ENCODE results near the gene CD24.
"Not testable (repeated sequence)": the region's sequence is repeated elsewhere in the genome, so short reads cannot be mapped to it uniquely, and the experiment has no call there.

Gene CD24

DNA sequence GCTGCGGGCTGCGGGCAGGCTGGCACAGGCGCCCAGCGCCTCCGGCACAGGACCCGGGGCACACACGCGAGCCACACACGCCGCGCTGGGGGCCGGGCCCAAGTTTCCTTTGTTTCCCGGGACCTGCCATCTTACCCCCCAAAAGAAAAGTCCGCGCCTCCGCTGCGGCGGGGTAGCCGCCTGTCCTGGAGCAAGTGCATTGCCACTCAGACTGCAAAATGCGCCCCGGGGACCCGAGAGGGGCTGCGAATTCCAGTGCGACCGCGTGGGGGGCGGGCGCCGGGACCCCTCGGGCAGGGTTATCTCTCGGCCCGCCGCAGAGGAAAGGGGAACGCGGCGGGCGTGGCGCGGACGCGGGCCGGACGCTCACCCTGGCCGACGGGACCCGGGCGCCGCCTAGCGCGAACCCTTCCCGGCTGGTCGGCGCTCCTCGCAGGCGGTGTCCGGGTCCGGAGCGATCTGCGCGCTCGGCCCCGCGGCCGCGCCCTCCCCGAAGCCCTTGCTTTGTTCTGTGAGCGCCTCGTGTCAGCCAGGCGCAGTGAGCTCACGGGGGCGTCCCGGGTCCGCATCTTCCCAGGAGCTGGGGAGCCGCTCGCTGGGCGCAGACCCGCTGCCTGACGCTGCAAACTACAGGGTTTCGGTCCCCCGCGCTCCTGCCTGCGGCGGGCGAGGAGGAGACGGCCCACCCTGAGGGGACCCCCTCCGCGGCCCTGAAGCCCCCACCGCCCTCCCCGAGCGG is 639 bp upstream of the CD24 start:
- Histone ChIP-seq H3K27me3 (ENCODE audit: insufficient read depth, poor library complexity, severe bottlenecking) (peaks cover 26% of the 10 kb centered on the region), H3K4me3 (replicated peaks; ENCODE audit: insufficient read depth, low read length) (peak overlapping the region; percentile 70), H3K27ac (replicated peaks) (peak overlapping the region; percentile 74)
- DNase-seq (ENCODE audit: low read depth in 1 of 2, low spot score in 1 of 2), result peak in 1 of 2 experiments; percentile 47
- TF ChIP-seq POLR2AphosphoS5 (IDR thresholded peaks at IDR 0.05; ENCODE audit: low read depth) (no peak), SPI1 (IDR thresholded peaks at IDR 0.05; ENCODE audit: borderline replicate concordance, low read depth) (no peak), REST (IDR thresholded peaks at IDR 0.05; ENCODE audit: insufficient replicate concordance, low read depth) (no peak), GABPA (IDR thresholded peaks at IDR 0.05; ENCODE audit: low read depth) (no peak)
- TF ChIP-seq, protein P1, sequence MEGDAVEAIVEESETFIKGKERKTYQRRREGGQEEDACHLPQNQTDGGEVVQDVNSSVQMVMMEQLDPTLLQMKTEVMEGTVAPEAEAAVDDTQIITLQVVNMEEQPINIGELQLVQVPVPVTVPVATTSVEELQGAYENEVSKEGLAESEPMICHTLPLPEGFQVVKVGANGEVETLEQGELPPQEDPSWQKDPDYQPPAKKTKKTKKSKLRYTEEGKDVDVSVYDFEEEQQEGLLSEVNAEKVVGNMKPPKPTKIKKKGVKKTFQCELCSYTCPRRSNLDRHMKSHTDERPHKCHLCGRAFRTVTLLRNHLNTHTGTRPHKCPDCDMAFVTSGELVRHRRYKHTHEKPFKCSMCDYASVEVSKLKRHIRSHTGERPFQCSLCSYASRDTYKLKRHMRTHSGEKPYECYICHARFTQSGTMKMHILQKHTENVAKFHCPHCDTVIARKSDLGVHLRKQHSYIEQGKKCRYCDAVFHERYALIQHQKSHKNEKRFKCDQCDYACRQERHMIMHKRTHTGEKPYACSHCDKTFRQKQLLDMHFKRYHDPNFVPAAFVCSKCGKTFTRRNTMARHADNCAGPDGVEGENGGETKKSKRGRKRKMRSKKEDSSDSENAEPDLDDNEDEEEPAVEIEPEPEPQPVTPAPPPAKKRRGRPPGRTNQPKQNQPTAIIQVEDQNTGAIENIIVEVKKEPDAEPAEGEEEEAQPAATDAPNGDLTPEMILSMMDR (IDR thresholded peaks at IDR 0.05; ENCODE audit: insufficient read depth, low read length), result no peak

- H3K27me3 ChIP-seq (ENCODE audit: insufficient read depth, poor library complexity, severe bottlenecking), result peaks cover 26% of the 10 kb centered on the region
- peak overlapping the region; percentile 70 for H3K27ac ChIP-seq (replicated peaks)
- no peak for TF ChIP-seq REST (IDR thresholded peaks at IDR 0.05; ENCODE audit: insufficient replicate concordance, low read depth)
- DNase-seq (ENCODE audit: low read depth in 1 of 2, low spot score in 1 of 2), result no peak
- peak overlapping the region; percentile 40 for H3K4me3 ChIP-seq (replicated peaks; ENCODE audit: insufficient read depth, low read length)
These were observed 643 bp downstream of the CD24 start for GRCh38 chr6:106973836-106974335.

GRCh38 chr6:106973018-106973835 is 1.3 kb downstream of the CD24 start:
- no peak for DNase-seq (ENCODE audit: low read depth in 1 of 2, low spot score in 1 of 2)
- TF ChIP-seq SPI1 (IDR thresholded peaks at IDR 0.05; ENCODE audit: borderline replicate concordance, low read depth) (peak; percentile 26; the same call in 1 of the 2 replicates), POLR2AphosphoS5 (IDR thresholded peaks at IDR 0.05; ENCODE audit: low read depth) (no peak)
- peaks cover 26% of the 10 kb centered on the region for H3K27me3 ChIP-seq (ENCODE audit: insufficient read depth, poor library complexity, severe bottlenecking)
- H3K4me3 ChIP-seq (replicated peaks; ENCODE audit: insufficient read depth, low read length), result peak overlapping the region; percentile 40
- peak overlapping the region; percentile 70 for H3K27ac ChIP-seq (replicated peaks)

DNA sequence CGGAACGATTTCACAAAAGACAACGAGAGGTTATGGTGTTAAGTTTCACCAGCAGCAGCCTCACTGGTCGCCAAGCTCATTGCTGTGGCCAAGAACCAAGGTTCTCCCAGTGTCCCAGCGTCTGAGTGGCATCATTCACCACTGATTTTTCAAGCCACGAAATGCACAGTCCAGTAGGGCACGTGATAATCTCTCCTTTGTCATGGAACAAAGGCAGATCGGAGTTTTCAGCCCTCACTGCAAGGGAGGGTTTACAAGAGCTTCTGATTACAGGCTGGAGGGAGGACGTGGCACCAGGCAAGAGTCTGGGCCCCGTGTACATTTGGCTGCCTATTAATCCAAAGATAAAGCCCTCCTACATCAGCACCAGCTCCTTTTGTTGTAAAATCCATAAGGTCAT is 2.0 kb downstream of the CD24 start:
- TF ChIP-seq, protein P1 (IDR thresholded peaks at IDR 0.05; ENCODE audit: insufficient read depth, low read length), result no peak
- TF ChIP-seq GABPA (IDR thresholded peaks at IDR 0.05; ENCODE audit: low read depth) (no peak), POLR2AphosphoS5 (IDR thresholded peaks at IDR 0.05; ENCODE audit: low read depth) (no peak), SPI1 (IDR thresholded peaks at IDR 0.05; ENCODE audit: borderline replicate concordance, low read depth) (no peak), REST (IDR thresholded peaks at IDR 0.05; ENCODE audit: insufficient replicate concordance, low read depth) (no peak)
- Histone ChIP-seq H3K27me3 (ENCODE audit: insufficient read depth, poor library complexity, severe bottlenecking) (peaks cover 26% of the 10 kb centered on the region), H3K4me3 (replicated peaks; ENCODE audit: insufficient read depth, low read length) (no peak overlapping the region; the same call in 1 of the 2 replicates), H3K27ac (replicated peaks) (peak overlapping the region; percentile 70)
- DNase-seq (ENCODE audit: low read depth in 1 of 2, low spot score in 1 of 2), result no peak

DNA sequence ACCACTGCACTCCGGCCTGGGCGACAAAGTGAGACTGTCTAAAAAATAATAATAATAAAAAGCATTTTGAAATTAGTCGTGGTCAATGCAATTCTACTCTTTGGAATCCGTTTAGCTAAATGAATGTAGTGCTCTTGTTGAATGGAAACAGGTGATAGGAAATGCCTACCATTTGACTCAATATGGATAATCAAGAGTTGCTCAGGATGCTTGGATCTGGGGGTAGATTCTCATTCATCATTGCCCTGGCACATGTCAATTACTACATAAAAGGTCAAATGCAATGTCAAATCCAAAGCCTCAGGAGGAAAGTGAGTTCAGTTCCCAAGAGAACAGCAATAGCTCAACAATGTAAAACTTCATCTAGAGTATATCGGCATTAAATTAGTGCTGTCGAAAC is 3.8 kb downstream of the CD24 start:
- DNase-seq (ENCODE audit: low read depth in 1 of 2, low spot score in 1 of 2); H3K27ac ChIP-seq (replicated peaks); H3K4me3 ChIP-seq (replicated peaks; ENCODE audit: insufficient read depth, low read length): not testable (repeated sequence)
- peaks cover 21% of the 10 kb centered on the region for H3K27me3 ChIP-seq (ENCODE audit: insufficient read depth, poor library complexity, severe bottlenecking)
